ENCODE measurements around the gene INPPL1. TPM values are rescaled to one million over a fixed set of nuclear protein-coding genes. Genes with fewer than 3 reads are reported as not detected.

INPPL1 gene
- total and polyA plus RNA-seq, 10 of the 15 experiments (the other 5 are each of a cell fraction or from before 2014, with no cell fraction given) = 0.47 to 116 (median 43.4) TPM

GRCh38 chr11:72221386-72222075, 3.0 kb upstream of the INPPL1 start (continued):
- TF ChIP-seq CEBPZ (IDR thresholded peaks at IDR 0.05; ENCODE audit: low read depth, low read length) = no peak
- TF ChIP-seq FOXM1 (IDR thresholded peaks at IDR 0.05; ENCODE audit: low read depth, low read length) = no peak
- TF ChIP-seq SREBF2 (IDR thresholded peaks at IDR 0.05; ENCODE audit: low read length) = no peak
- TF ChIP-seq, protein P1, sequence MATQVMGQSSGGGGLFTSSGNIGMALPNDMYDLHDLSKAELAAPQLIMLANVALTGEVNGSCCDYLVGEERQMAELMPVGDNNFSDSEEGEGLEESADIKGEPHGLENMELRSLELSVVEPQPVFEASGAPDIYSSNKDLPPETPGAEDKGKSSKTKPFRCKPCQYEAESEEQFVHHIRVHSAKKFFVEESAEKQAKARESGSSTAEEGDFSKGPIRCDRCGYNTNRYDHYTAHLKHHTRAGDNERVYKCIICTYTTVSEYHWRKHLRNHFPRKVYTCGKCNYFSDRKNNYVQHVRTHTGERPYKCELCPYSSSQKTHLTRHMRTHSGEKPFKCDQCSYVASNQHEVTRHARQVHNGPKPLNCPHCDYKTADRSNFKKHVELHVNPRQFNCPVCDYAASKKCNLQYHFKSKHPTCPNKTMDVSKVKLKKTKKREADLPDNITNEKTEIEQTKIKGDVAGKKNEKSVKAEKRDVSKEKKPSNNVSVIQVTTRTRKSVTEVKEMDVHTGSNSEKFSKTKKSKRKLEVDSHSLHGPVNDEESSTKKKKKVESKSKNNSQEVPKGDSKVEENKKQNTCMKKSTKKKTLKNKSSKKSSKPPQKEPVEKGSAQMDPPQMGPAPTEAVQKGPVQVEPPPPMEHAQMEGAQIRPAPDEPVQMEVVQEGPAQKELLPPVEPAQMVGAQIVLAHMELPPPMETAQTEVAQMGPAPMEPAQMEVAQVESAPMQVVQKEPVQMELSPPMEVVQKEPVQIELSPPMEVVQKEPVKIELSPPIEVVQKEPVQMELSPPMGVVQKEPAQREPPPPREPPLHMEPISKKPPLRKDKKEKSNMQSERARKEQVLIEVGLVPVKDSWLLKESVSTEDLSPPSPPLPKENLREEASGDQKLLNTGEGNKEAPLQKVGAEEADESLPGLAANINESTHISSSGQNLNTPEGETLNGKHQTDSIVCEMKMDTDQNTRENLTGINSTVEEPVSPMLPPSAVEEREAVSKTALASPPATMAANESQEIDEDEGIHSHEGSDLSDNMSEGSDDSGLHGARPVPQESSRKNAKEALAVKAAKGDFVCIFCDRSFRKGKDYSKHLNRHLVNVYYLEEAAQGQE (IDR thresholded peaks at IDR 0.05; ENCODE audit: low read depth, low read length) = no peak
- TF ChIP-seq, protein P2, sequence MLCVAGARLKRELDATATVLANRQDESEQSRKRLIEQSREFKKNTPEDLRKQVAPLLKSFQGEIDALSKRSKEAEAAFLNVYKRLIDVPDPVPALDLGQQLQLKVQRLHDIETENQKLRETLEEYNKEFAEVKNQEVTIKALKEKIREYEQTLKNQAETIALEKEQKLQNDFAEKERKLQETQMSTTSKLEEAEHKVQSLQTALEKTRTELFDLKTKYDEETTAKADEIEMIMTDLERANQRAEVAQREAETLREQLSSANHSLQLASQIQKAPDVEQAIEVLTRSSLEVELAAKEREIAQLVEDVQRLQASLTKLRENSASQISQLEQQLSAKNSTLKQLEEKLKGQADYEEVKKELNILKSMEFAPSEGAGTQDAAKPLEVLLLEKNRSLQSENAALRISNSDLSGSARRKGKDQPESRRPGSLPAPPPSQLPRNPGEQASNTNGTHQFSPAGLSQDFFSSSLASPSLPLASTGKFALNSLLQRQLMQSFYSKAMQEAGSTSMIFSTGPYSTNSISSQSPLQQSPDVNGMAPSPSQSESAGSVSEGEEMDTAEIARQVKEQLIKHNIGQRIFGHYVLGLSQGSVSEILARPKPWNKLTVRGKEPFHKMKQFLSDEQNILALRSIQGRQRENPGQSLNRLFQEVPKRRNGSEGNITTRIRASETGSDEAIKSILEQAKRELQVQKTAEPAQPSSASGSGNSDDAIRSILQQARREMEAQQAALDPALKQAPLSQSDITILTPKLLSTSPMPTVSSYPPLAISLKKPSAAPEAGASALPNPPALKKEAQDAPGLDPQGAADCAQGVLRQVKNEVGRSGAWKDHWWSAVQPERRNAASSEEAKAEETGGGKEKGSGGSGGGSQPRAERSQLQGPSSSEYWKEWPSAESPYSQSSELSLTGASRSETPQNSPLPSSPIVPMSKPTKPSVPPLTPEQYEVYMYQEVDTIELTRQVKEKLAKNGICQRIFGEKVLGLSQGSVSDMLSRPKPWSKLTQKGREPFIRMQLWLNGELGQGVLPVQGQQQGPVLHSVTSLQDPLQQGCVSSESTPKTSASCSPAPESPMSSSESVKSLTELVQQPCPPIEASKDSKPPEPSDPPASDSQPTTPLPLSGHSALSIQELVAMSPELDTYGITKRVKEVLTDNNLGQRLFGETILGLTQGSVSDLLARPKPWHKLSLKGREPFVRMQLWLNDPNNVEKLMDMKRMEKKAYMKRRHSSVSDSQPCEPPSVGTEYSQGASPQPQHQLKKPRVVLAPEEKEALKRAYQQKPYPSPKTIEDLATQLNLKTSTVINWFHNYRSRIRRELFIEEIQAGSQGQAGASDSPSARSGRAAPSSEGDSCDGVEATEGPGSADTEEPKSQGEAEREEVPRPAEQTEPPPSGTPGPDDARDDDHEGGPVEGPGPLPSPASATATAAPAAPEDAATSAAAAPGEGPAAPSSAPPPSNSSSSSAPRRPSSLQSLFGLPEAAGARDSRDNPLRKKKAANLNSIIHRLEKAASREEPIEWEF (IDR thresholded peaks at IDR 0.05; ENCODE audit: insufficient replicate concordance, low read depth, low read length) = no peak
- TF ChIP-seq ZNF207 (IDR thresholded peaks at IDR 0.05; ENCODE audit: borderline replicate concordance) = no peak
- TF ChIP-seq ATF7 (IDR thresholded peaks at IDR 0.05; ENCODE audit: low read depth) = no peak
- TF ChIP-seq, protein P3, sequence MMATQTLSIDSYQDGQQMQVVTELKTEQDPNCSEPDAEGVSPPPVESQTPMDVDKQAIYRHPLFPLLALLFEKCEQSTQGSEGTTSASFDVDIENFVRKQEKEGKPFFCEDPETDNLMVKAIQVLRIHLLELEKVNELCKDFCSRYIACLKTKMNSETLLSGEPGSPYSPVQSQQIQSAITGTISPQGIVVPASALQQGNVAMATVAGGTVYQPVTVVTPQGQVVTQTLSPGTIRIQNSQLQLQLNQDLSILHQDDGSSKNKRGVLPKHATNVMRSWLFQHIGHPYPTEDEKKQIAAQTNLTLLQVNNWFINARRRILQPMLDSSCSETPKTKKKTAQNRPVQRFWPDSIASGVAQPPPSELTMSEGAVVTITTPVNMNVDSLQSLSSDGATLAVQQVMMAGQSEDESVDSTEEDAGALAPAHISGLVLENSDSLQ (IDR thresholded peaks at IDR 0.05) = no peak
- no peak for TF ChIP-seq BMI1 (IDR thresholded peaks at IDR 0.05; ENCODE audit: borderline replicate concordance)
